ENCODE results near the gene TSC2.
"Not testable (repeated sequence)": the region's sequence is repeated elsewhere in the genome, so short reads cannot be mapped to it uniquely, and the experiment has no call there.

Gene TSC2

DNA sequence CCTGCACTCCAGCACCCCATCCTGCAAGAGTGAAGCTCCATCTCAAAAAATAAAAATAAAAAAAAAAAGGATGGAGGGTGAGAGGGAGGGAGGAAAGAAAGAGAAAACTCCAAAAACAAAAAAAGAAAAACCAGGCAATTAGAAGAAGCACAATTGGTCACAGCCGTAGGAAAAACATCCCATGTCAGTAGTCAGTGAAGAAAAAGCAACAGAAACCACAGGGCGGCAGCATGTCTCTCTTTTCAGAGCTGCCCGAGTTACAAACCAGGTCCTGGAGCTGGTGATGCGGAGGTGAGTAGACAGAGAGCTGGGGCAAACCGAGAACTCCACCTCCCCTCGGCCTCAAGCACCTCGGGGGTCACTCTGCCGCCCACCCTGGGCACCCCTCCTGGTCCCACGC is 73.5 kb downstream of the TSC2 start:
- H3K4me3 ChIP-seq (ENCODE audit: low read length): not testable (repeated sequence)
- peak; percentile 71 for DNase-seq (ENCODE audit: low read depth)
- peak; percentile 56 for TF ChIP-seq CTCF (conservative IDR thresholded peaks at IDR 0.05; ENCODE audit: low read length)

- TF ChIP-seq CTCF (conservative IDR thresholded peaks at IDR 0.05; ENCODE audit: low read length): no peak
Observed at GRCh38 chr16:2121853-2122252, 74.1 kb downstream of the TSC2 start.

GRCh38 chr16:2122429-2122828 is 74.6 kb downstream of the TSC2 start:
- no peak overlapping the region; the same call in 1 of the 2 replicates for H3K4me3 ChIP-seq (ENCODE audit: low read length)
- DNase-seq (ENCODE audit: low read depth): no peak
- no peak for TF ChIP-seq CTCF (conservative IDR thresholded peaks at IDR 0.05; ENCODE audit: low read length)

More at GRCh38 chr16:2121853-2122252, 74.1 kb downstream of the TSC2 start:
- no peak for DNase-seq (ENCODE audit: low read depth)
- H3K4me3 ChIP-seq (ENCODE audit: low read length): peak overlapping the region; percentile 7; the same call in 1 of the 2 replicates

- not testable (repeated sequence) for H3K4me3 ChIP-seq (ENCODE audit: low read length); DNase-seq (ENCODE audit: low read depth)
Observed at GRCh38 chr16:2122934-2123683, 75.3 kb downstream of the TSC2 start.

GRCh38 chr16:2123706-2124376 is 76.1 kb downstream of the TSC2 start:
- not testable (repeated sequence) for DNase-seq (ENCODE audit: low read depth)

GRCh38 chr16:2124377-2124693 is 76.5 kb downstream of the TSC2 start:
- DNase-seq (ENCODE audit: low read depth); H3K4me3 ChIP-seq (ENCODE audit: low read length): not testable (repeated sequence)

More at GRCh38 chr16:2123706-2124376, 76.1 kb downstream of the TSC2 start:
- not testable (repeated sequence) for H3K4me3 ChIP-seq (ENCODE audit: low read length)

DNA sequence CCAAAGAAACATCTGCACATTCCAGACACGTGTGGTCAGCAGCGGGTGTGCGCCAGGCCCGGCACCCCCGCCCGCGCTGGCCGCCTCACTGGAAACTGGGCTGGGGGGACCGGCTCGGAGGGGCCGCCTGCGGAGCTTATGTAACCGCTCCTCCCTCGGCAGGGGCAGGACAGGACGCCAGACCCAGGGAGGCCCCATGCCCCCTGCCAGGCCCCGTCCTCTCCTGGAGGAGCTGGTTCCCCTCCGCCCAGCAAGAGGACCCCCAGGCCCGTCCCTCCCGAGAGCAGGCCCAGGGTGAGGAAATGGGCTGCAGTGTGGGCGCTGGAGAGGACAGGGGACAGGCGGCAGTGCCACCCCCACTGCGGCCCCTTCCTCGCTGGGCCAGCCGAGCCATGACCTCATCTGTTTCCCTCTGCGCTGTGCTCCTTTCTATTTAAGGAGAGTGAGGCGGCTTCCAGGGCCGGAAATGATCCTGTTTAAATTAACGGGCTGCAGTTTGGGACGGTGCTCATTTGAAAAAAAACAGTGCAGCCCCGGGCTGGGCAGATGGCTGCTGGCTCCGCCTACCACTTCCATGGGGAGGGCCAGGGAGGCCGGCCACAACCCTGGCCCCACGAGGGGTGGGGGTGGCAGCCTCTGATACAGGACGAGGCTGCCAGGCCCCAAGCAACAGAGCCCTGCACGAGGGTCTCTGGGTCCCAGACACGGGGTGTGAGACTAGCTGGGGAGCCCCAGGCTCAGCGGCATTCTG is 77.1 kb downstream of the TSC2 start:
- peak; percentile 73 for DNase-seq (ENCODE audit: low read depth)

GRCh38 chr16:2125609-2126008 is 77.8 kb downstream of the TSC2 start:
- not testable (repeated sequence) for DNase-seq (ENCODE audit: low read depth)
- peak overlapping the region; percentile 7; the same call in 1 of the 2 replicates for H3K4me3 ChIP-seq (ENCODE audit: low read length)

More for the DNA sequence above, 77.1 kb downstream of the TSC2 start:
- H3K4me3 ChIP-seq (ENCODE audit: low read length): peak overlapping the region; percentile 38

DNA sequence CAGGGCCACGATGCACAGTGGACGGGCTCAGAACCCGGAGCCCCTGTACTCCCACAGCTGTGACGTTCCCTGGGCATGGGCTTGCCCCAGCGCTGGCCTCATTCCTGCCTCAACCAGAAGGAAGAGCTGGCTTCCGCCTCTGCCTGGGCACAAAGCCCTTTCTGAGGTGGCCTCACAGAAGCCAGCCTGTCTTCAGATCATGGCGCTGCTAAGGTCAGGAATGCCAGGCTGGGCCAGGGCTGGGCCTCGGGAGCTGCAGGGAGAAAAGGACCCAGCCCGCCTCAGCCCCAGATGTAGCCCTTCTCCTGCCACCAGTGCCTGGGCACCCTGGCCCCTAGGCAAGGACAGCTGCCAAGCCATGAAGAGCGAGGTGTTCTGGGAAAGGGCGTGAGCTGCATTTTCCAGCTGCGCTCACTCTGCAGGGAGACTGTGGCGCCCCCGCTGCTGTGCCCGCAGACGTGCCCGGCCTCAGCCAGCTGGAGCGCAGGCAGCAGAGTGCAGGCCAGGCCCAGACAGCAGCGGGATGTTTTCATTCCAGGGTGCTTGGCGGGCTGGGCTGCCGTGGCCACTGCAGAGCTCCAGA is 78.5 kb downstream of the TSC2 start:
- H3K4me3 ChIP-seq (ENCODE audit: low read length): peak overlapping the region; percentile 16; the same call in 1 of the 2 replicates
- peak; percentile 67 for DNase-seq (ENCODE audit: low read depth)

DNA sequence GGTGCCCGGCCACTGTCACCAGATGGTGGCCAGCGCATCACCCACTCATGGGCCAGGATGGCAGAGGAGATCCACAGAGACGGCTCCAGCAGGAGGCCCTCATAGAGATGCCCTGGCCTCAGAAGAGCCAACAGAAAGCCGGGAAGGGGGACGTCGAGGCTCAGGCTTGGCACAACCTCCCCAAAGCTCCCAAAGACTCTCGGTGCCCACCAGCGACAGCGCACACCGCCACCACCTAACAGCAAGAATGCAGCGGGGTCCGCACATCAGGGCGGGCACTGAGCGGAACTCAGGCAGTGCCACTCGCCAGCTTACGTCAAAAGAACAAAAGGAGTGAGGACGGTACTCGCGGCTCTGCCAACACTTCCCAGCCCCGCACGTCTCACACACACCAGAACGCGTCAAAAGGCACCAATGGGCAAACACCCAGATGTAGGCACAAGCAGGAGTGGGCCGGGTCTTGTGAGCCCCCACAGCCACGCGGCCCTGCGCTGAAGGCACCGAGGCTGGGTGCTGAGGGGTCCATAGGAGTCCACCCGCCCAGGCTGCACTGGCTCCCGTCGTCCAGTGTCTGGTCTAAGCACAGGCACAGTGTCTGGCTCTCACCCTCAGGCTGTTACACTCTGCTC is 79.3 kb downstream of the TSC2 start:
- not testable (repeated sequence) for DNase-seq (ENCODE audit: low read depth)
- H3K4me3 ChIP-seq (ENCODE audit: low read length): peak overlapping the region; percentile 35

GRCh38 chr16:2127630-2128280 is 80.0 kb downstream of the TSC2 start:
- DNase-seq (ENCODE audit: low read depth): peak; percentile 68
- not testable (repeated sequence) for H3K4me3 ChIP-seq (ENCODE audit: low read length)

DNA sequence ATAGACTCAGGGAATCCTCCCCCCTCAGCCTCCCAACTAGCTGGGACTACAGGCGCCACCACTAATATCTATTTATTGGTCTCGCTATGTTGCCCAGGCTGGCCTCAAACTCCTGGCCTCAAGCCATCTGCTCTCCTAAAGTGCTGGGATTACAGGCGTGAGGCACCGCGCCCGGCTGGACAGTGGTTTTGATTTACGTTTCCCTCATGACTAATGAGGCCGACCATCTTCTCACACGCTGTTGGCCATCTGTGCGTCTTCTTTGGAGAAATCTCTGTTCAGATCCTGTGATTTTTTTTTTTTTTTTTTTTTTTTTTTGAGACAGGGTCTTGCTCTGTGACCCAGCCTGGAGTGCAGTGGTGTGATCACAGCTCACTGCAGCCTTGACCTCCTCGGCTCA is 81.5 kb downstream of the TSC2 start:
- H3K4me3 ChIP-seq (ENCODE audit: low read length): not testable (repeated sequence)
- DNase-seq (ENCODE audit: low read depth): peak; percentile 91

DNA sequence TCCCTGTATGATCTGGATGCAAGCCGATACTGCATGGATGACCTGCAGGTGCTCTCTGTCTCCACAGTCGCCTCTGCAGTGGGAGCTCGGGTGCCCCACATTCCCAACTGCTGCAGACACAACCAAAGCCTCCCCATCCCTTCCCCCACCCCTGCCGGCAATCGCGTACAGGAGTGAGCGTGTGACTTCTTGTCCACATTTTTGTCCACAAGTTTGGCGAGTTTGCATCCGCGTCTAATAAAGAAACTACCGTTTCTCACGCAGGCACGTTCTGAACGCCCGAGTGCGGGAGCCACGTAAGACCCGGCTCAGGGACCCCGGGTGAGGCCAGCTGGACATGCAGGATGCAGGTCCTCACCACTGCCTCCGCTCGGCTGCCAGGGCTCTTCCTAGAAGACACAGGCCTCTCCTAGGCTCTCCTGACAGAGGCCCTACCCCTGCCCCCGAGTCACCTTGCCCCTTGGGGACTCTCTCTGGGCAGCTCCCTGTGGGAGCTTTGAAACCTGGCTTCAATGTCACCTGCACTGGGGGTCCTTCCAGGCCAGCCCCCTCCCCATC is 82.2 kb downstream of the TSC2 start:
- peak overlapping the region; percentile 9; the same call in 1 of the 2 replicates for H3K4me3 ChIP-seq (ENCODE audit: low read length)
- DNase-seq (ENCODE audit: low read depth): peak; percentile 61

GRCh38 chr16:2133797-2134196 is 86.0 kb downstream of the TSC2 start:
- not testable (repeated sequence) for DNase-seq (ENCODE audit: low read depth)
- H3K4me3 ChIP-seq (ENCODE audit: low read length): peak overlapping the region; percentile 56

All from AG10803 (cell line).